Testis (tissue), 2 donors: ENCODE data around the gene BIVM.

ENCODE experiments used
- CTCF ChIP-seq, 3 experiments: fragments of 450-650 bp in 2 of 3; fragments of 200-600 bp in 1 of 3; sonication (generic) in 1 of 3; IDR thresholded peaks; one replicate each; pipeline ENCODE4 v1.5.1; 2016 to 2019; ENCODE audit warnings: antibody characterized with exemption in 3 of 3, mild to moderate bottlenecking in 2 of 3, moderate library complexity in 1 of 3
- POLR2A ChIP-seq: fragments of 450-650 bp; IDR thresholded peaks from one replicate; pipeline ENCODE4 v1.6.1; 2017; ENCODE audit warnings: antibody characterized with exemption, mild to moderate bottlenecking, moderate library complexity

DNA sequence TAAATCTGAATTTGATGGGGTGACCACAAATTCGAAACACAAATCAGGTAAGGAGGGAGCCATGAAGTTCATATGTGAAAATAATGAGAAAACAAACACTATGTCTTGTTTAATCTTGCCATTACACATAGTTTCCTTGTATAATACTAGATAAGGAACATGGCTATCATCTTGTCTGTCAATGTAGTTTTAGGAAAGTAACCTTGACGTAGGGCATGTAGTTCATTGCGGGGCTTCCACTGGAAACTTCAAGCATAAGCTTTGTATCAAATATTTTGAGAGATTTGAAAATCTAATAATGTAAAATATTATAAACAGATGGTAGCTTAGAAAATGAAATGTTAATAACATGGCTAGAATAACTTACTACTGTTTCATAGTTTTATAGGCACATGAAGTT is 8.8 kb downstream of the BIVM start:
- no peak for TF ChIP-seq CTCF (IDR thresholded peaks at IDR 0.05)
- no peak for TF ChIP-seq POLR2A
